Glutamatergic neuron (in vitro differentiated cells): Measurements from ENCODE around the gene ZMYND8. TPM values are rescaled to one million over a fixed set of nuclear protein-coding genes. Genes with fewer than 3 reads are reported as not detected.

Experiments
- DNase-seq: peaks from one replicate; pipeline ENCODE4 v3.0.0; 2022
- H3K27ac Mint-ChIP-seq: one replicate; pipeline ENCODE4 v1.8.0; 2020; ENCODE audit warnings: mild to moderate bottlenecking, mixed read lengths, inconsistent platforms; ENCODE audit not compliant: unreplicated experiment
- H3K27me3 Mint-ChIP-seq: one replicate; pipeline ENCODE4 v1.8.0; 2020; ENCODE audit warnings: mild to moderate bottlenecking, moderate library complexity, mixed read lengths, inconsistent platforms; ENCODE audit not compliant: unreplicated experiment
- H3K36me3 Mint-ChIP-seq: one replicate; pipeline ENCODE4 v1.8.0; 2020; ENCODE audit warnings: mild to moderate bottlenecking, mixed read lengths, inconsistent platforms; ENCODE audit not compliant: unreplicated experiment
- H3K4me1 Mint-ChIP-seq: one replicate; pipeline ENCODE4 v1.8.0; 2020; ENCODE audit warnings: mild to moderate bottlenecking, low read depth, mixed read lengths, inconsistent platforms; ENCODE audit not compliant: unreplicated experiment
- H3K4me3 Mint-ChIP-seq: one replicate; pipeline ENCODE4 v1.8.0; 2020; ENCODE audit warnings: mild to moderate bottlenecking, mixed read lengths, inconsistent platforms; ENCODE audit not compliant: unreplicated experiment
- H3K9me3 Mint-ChIP-seq: one replicate; pipeline ENCODE4 v1.8.0; 2020; ENCODE audit warnings: mild to moderate bottlenecking, moderate library complexity, mixed read lengths, inconsistent platforms; ENCODE audit not compliant: unreplicated experiment
- total RNA-seq: library from RNA; stranded (reverse); fragmentation: NEBNext Ultra II Directional; extraction: Animal tissue kit (Norgen Biotek cat#: 25700); gene quantifications from one replicate; pipeline ENCODE4 v1.2.1, GENCODE V29; 2021; ENCODE audit not compliant: unreplicated experiment
- TF ChIP-seq, protein P1 (sequence below): fragments of 200-600 bp; sonication (generic); IDR thresholded peaks from one replicate; pipeline ENCODE4 v1.5.0; 2021; ENCODE audit not compliant: partially characterized antibody, unreplicated experiment

The ZMYND8 gene
- total RNA-seq, 1 donor from 2014 or later, result 116 TPM

GRCh38 chr20:47221036-47221625, 135.4 kb downstream of the ZMYND8 start:
- Mint-ChIP-seq H3K27me3 (peaks cover 3% of the 10 kb centered on the region), H3K36me3 (peaks cover 5% of the 10 kb centered on the region), H3K27ac (peak overlapping the region; percentile 29), H3K4me3 (no peak overlapping the region), H3K9me3 (peaks cover 5% of the 10 kb centered on the region), H3K4me1 (peaks cover 8% of the 10 kb centered on the region)
- TF ChIP-seq, protein P1, sequence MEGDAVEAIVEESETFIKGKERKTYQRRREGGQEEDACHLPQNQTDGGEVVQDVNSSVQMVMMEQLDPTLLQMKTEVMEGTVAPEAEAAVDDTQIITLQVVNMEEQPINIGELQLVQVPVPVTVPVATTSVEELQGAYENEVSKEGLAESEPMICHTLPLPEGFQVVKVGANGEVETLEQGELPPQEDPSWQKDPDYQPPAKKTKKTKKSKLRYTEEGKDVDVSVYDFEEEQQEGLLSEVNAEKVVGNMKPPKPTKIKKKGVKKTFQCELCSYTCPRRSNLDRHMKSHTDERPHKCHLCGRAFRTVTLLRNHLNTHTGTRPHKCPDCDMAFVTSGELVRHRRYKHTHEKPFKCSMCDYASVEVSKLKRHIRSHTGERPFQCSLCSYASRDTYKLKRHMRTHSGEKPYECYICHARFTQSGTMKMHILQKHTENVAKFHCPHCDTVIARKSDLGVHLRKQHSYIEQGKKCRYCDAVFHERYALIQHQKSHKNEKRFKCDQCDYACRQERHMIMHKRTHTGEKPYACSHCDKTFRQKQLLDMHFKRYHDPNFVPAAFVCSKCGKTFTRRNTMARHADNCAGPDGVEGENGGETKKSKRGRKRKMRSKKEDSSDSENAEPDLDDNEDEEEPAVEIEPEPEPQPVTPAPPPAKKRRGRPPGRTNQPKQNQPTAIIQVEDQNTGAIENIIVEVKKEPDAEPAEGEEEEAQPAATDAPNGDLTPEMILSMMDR, result no peak
- DNase-seq, result no peak

DNA sequence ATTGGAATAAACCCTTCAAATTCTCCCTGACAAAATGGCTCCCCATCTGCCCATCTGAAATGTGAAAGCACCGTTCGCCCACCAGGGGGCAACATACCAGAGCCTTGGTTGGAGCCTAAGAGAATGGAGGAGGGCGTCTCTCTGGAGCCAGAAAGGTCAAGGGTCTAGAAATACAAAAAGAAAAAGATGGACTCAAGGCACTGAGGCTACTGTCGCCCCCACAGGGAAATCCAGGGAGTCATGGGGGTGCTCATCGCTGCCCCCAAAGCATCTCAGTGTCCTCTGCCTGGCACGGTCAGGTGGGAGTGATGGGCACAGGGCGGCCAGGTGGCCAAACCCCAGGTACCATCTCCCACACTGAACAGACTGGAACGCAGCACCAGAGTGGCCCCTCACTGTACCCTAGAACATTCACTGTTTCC, 136.3 kb downstream of the ZMYND8 start:
- peak overlapping the region; percentile 18 for H3K27ac Mint-ChIP-seq
- peaks cover 8% of the 10 kb centered on the region for H3K4me1 Mint-ChIP-seq
- peaks cover 9% of the 10 kb centered on the region for H3K36me3 Mint-ChIP-seq
- H3K4me3 Mint-ChIP-seq, result no peak overlapping the region
- H3K27me3 Mint-ChIP-seq, result peaks cover 3% of the 10 kb centered on the region
- peak; percentile 81 for DNase-seq
- peaks cover 4% of the 10 kb centered on the region for H3K9me3 Mint-ChIP-seq
- TF ChIP-seq, protein P1, result peak; percentile 83

DNA sequence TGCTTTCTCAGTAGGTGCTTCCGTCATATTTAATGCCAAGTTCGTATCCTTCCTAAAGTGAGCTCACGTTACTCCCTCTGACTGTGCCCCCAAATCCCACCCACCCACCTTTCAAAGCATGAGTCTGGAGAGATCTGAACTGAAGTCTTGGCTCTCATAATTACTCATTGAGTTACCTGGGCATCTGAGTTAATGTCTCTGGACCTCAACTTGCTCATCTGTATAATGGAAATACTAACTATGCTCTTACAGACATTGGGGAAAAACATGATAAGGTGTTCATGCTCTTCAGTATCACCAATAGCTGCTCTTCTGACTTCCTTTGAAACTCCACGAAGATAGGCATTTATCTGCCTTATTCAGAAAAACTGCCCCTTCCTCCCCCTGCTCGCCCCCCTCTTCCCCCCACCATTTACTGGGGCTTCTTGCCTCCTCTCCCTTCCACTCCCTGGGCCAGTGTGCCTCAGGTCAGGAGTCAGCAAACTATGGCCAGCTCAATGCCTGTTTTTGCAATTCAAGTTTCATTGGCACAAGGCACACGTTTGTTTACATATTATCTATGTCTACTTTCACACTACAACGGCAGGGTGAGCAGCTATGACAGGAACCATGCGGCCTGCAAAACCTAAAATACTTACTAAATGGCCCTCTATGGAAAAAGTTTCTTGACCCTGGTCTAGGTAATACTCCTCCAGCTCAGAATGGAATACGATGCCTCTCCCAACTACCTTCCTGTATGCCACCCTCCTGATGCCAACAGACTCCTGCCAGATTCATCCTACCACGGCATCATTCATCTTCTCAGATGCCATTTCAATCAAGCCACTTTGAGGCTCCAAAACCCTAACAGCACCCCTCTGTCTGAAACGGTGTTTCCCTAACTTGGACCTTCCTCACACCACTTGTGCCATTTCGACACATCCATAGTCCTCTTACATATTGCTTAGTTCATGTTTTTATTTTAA, 138.7 kb downstream of the ZMYND8 start:
- H3K9me3 Mint-ChIP-seq, result no peaks in the 10 kb centered on the region
- H3K36me3 Mint-ChIP-seq, result peaks cover 5% of the 10 kb centered on the region
- H3K4me1 Mint-ChIP-seq, result peaks cover 5% of the 10 kb centered on the region
- H3K4me3 Mint-ChIP-seq, result no peak overlapping the region
- TF ChIP-seq, protein P1, result no peak
- H3K27me3 Mint-ChIP-seq, result peaks cover 1% of the 10 kb centered on the region
- H3K27ac Mint-ChIP-seq, result no peak overlapping the region
- DNase-seq, result no peak

GRCh38 chr20:47216819-47217410, 139.6 kb downstream of the ZMYND8 start:
- Mint-ChIP-seq H3K4me3 (no peak overlapping the region), H3K27me3 (peaks cover 1% of the 10 kb centered on the region), H3K9me3 (no peaks in the 10 kb centered on the region), H3K4me1 (peaks cover 5% of the 10 kb centered on the region), H3K27ac (no peak overlapping the region), H3K36me3 (peaks cover 5% of the 10 kb centered on the region)
- DNase-seq, result no peak
- TF ChIP-seq, protein P1, result no peak
